Glomerular visceral epithelial cell (primary cell): Measurements from ENCODE around the gene TMEM144.
A peak's percentile ranks its signal among the peaks of the same experiment; 100 is the strongest.
"Not testable (repeated sequence)": the region's sequence is repeated elsewhere in the genome, so short reads cannot be mapped to it uniquely, and the experiment has no call there.

Experiments
- DNase-seq: peaks from one replicate; pipeline ENCODE4 v3.0.0-alpha.2; 2016; ENCODE audit errors: extremely low spot score

Gene TMEM144

DNA sequence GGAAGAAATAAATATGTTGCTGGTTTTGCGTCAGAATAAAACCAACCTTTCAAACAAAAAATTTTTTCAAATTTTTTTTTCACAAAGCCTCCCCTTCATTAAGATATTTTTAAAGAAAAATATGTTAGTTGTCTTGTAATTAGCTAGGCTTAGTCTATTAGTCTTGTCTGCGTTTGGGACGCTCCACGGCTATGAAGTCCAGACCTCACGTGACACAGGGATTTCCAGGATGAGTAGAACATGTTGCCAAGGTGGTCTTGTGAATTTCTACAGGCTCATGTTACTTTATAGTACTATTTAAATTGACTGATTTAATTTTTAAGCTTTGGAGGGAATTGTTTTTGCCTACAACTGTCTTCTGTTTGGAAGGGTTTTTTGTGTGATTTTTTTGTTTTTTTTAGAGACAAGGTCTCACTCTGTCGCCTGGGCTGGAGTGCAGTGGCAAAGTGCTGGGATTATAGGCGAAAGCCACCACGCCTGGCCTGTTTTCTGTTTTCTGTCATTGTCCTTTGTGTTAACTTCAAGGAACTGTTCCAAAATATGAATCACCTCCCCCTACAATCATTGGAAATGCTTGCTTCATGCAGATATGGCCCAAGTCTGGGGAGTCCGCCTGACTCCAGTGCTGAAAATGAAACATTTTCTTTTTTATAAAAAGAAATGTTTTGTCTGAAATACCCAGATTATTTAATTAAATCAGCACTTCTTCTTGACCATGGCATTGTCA lies 26.2 kb downstream of the TMEM144 start:
- DNase-seq: no peak

DNA sequence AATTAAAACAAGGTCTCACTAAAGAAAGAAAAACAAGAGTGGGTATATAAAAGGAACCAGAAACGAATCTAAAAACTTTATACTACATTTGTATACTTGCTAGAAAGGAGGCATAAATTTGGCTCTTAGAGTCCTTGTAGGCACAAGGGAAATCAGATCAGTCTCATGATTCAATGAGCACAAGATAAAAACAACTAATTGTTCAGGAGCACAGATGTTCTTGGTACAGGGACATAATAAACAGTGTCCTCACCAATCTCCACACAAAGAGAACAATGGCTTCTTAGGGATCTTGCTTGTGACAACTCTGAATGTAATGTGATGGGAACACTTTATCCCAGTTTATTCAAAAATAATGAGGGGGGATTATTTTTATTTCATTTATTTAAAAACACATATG lies 28.3 kb downstream of the TMEM144 start:
- no peak for DNase-seq

DNA sequence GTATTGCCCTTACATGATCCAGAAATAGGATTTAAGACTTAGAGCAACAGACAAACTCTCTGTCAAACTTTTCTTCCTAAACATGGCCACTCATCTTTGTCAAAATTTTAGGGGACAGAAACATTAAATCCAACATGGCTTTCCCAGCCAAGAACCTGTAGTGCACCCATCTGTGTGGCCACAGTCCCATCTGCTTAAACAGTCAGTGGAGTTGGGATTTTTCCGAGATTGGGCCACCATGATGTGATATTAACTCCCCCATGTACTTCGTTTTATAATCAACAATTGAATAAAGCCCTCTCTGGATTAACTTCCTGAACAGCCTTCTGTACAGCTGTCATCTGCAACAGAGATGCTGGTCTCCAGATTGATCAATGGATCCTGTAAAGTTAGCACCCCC lies 28.9 kb downstream of the TMEM144 start:
- no peak for DNase-seq

DNA sequence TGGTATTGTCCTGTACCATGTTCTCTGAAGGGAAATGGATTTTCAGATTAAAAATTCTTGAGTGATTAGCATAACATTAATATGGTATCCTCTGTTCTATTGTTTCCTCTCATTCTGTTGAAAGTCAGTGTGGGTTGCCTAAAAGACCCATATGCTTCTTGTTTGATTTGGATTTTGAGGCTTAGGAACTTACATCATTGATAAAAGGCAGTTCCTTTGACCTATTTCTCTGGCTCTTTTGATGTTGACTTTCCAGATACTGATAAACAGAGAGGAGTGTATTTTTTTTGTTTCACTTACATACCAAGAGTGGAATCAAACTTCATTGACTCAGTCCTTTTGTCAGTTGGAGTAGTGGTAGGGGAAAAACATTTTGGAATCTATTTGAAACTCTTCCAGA lies 32.8 kb downstream of the TMEM144 start:
- DNase-seq: no peak

DNA sequence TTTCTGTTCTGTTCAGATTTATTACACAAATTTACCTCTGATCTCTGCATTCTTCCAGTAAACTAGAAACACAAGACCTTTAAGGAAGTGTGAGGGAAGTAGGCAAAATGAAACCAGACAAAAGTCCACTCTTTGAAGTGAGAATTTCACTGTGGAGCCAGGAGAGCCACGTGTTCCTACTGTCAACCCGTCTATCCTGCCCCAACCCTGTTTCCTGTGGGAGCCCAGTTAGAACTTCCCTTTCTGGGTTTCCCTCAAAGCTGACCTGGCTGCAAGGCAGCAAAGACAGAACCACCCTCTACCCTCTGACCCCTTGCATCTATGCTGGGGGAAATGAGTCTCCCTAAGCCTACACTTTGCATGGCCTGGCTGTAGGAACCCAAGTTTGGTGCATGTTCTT lies 40.0 kb downstream of the TMEM144 start:
- no peak for DNase-seq

DNA sequence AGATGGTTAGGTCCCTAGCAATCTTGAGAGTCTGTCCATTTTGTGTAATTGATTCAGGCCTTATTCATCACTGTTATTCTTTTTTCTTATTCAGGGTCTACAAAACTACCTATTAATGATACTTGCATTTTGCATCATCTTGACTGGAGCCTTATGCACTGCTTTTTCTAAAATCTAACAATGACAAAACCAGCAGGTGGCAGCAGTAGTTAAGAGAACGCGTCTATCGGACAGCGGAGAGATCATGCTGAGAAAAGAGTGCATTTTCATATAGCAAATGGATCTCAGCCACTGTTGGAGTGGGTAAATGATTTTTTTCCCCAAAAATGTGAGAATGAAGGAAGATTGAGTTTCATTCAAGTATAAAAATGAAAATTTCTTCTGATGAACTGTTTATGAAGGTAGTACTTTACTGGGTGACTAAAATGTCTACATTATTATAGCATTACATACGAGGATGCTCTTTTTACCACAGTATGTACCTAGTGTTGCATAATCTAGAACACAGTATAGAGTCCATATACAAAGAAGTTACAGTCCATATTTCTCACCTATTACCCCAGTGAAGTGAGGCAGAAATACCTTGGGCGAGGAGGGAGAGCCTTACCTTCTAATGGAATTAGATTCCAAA lies 43.2 kb downstream of the TMEM144 start:
- DNase-seq: peak; percentile 55

DNA sequence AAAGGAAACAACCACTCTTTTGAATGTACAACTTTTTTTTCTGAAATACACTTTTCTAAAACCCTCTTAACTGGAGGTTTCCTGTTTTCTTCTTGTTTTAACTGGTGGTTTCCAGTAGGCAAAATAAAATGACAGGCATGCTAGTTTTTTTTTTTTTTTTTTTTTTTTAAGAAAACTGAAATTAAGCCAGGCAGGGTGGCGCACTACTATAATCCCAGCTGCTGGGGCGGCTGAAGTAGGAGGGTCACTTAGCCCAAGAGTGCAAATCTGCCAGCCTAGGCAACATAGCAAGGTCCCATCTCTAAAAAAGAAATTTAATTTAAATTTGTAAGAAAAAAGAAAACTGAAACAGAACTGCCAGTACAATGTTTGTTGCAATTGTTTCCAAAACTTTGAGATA lies 44.0 kb downstream of the TMEM144 start:
- no peak for DNase-seq

DNA sequence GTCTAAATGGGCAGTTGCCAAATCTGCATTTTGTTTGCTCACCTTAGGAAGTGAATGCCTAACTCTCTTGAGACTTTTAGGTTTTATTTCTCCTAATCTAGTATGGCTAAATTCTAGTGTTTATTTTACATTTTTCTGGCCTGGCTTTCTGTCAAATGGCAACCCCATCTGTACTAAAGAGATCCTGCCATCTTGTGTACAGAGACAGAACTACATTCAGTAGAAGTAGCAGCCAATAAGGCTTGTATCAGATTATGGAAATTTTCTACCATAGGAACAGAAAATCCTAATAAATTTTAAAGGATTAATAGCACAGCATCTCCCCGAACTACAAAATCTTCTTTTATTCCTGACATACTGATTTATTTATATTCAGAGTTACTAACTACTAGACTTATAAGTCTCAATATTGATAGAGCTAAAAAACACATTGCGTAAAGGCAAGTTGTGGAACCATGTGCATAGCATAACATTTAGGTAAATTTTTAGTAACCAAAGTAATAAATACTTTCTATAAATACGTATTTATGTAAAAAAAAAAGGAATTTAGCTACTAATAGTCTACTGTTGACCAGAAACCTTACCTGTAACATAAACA lies 45.5 kb downstream of the TMEM144 start:
- DNase-seq: peak; percentile 41

DNA sequence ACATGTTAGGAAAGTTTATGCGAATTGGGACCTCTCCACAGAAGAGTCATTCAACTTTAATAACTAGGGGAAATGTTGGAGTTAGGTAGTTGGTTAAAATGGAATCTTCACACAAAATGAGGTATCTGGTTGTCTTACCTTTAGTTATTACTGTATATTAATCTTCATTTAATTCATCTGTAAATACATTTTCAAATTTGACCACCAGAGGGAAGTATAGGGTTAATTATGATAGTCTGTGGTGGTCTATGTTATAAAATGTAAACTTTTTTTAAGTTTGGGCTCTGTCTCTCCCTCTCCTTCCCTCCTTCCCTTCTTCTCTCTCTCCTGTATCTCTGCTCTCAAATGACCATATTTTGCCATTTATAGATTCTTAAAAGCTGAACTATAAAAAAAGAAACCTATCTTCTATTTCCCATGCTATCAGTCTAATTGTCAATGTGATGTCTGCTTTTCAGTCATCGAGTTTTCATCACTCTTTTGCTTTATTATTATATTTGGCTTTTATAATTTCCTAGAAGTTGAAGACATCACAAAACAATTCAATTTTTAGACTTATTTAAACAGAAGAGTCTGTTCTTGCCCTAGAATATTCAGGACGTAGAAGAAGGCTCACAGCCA lies 49.8 kb downstream of the TMEM144 start:
- DNase-seq: peak; percentile 39

DNA sequence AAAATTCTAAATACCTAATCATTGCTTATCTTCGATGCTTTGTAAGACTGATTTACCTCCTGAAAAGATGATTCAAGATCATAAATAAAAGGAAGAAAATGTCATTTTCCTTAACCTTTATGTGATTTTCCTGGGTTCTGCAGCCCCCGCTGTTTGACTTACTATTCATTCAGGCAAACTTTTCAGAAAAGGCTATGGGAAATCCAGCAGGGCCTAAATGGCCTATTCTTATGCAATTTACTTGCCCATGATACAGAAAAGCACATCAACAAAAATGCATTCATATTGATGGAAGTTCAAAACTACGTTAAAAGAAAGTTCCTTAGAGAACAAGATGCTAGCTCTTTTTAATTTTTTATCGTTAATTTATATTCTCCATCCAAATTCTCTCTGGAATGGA lies 51.2 kb downstream of the TMEM144 start:
- DNase-seq: no peak

DNA sequence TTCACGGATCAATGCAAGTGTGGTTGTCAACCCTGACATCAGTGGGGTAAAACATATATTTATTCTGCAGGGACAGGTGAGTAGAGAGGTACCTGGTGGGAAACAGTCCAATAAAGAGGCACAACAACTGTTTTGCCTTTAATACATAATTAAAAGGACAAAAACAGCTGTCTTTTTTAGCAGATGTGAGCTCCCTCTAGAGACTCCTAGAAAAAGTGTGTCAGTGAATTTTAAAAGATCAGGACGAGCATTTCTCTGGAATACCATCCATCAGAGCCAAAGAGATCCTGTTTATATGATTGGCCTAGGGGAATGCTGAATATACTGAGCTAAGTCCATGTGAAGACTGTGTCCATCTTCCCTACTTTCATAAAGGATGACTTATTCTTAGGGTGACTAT lies 58.3 kb downstream of the TMEM144 start:
- no peak for DNase-seq

DNA sequence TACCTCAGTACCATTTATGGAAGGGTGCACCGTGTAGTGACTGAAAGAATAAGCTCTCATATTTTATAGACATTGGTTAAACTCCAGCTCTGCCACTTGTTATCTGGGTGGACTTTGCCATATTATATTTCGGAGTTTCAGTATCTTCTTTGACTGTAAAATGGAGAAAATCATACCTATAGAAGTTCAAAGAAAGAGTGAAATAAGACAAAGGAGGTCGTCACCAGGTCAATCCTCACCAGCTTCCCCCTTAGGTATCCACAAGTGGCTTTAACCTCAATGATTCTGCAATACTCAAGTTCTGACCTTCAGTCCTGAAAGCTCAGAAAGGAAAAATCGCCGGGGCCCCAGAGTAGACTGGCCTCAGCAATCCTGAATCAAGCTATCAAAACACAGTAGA lies 64.3 kb downstream of the TMEM144 start:
- no peak for DNase-seq

DNA sequence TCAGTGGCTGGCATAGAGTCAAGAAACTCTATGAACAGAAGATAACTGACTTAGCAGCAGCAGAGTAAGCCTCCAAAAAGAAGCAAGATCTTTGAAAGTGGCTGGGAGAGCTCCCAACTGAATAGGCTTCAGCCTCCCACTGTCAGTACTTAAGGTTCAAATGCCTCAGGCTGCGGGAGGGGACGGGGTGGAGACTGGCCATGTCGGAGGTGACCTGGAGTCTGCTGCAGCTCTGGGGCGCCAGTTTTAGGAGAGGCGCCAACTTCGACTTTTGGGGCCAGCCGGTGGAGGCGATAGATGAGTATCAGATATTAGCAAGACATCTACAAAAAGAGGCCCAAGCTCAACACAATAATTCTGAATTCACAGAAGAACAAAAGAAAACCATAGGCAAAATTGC lies 67.3 kb downstream of the TMEM144 start:
- no peak for DNase-seq

DNA sequence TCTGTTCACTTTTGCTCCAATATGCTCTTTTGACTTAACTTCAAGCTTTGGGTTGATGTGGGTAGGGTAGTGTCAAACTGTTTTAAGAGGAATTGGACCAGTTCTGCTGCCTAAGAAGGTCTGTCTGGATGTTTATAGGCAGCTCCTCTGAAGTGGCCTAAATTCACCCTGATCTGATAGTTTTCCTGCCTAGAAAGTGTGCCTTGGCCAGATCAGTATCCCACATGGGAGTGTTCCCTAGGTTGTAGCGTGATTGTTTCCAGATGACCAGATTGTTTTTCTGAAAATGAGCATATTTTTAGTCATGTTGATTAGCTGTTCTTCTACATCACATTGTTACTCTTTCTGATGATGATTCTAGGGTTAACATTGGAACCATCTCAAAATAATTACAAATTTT lies 68.8 kb downstream of the TMEM144 start:
- not testable (repeated sequence) for DNase-seq

DNA sequence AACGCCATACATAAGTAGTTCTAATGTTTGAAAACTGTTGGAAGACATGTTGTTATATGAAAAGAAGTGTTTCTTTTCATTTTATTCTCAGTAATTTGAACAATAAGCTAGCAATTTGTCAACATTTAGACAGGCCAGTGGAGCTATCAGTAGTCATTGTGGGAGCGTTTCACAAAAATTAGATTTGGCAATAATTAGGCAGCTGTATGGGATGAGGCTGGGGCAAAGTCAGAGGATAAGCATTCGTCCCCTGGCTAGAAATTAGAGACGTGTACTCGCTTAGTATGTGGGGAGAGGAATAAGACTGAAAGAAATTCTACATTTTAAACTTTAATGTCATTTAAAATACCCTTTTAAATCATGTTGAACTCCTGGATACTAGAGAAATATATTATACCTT lies 70.6 kb downstream of the TMEM144 start:
- no peak for DNase-seq

DNA sequence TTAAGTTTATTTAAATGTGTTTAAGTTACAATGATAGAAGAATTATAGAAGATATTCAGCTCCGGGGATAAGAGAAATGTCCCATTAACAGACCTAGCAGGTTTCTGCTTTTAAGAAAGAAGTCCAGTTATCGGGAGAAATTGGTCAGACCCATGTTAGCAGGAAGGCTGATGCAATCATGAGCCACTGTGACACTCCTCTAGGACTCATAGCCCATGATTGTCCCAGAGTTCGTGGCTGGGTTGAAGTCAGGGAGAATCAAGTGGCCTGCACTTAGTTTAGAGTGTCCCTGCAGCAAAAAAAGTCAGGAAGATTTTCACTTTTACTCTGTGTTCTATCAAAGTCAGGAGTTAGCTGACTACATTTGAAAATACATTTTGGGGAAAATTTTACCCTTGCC lies 72.0 kb downstream of the TMEM144 start:
- DNase-seq: no peak

DNA sequence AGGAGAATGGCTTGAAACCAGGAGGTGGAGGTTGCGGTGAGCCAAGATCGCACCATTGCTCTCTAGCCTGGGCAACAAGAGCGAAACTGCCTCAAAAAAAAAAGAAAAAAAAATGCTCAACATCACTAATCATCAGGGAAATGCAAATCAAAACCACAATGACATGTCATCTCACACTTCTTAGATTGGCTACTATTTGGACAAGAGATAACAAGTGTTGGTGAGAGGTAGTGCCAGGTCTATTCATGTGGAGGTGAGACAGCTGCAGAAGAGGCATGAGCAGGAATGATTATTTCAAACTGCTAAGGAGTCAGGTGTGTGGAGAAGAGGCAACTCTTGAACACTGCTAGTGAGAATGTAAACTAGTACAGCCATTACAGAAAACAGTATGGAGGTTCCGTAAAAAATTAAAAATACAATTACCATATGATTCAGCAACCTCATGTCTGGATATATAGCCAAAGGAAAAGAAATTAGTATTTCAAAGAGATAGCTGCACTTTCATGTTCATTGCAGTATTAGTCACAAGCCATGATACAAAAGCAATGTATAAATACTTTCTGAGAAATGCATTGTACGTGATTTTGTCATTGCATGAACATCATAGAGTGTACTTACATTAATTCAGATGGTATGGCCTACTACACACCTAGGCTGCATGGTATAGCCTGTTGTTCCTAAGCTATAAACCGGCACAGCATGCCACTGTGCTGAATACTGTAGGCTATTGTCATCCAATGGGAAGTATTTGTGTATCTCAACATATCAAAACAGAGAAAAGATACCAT lies 75.3 kb downstream of the TMEM144 start:
- DNase-seq: no peak

DNA sequence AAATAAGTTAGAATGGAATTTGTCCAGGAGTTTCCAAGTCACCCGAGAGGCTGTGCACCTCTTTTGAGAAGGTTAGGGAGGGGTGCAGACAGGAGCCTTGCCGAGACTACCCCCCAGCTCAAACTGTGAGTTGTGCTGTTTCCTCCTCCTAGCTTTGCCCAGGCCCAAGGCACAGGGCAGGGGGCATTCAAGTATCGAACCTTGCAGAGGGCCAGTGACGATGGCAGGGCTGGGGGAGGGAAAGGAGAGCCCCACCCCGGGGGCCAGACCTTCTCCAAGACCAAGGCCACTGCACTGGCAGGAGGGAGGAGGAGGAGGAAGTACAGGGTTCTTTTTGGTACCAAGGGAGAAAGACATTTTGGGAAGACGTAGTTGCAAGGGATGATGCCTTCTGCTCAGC lies 80.6 kb downstream of the TMEM144 start:
- DNase-seq: no peak

DNA sequence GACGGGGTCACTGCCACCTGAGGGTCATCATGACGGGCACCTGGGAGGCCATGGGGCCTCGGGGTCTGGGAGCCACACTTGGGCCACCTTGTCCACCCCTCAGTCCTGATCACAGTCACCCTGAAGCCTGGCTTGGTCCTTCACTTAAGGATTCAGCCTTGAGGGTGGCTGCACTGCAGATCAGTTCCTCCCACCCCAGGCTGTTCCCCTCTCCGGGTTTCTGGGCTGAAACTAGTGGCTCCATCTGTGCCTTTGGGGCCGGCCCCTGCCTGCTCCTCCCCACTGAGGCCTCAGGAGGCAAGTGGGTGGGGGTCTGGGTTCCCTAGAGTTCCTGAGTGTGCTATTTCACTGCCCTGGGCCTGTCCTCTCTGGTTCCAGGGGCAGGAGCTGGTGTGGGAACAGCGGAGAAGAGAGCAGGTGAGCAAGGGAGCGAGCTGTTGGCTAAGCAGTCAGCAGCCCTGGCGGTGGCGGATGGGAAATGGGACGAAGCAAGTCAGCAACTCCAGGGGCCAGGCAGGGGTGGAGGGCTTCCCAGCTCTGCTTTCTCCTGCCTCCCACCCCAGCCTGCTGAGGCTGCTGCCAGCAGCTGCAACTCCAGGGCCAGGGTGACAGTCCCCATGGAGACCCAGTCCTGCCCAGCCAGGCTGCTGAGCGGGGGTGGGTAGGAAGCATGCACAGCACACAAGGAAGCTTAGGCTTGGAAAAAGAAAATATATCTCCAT lies 81.2 kb downstream of the TMEM144 start:
- DNase-seq: no peak

DNA sequence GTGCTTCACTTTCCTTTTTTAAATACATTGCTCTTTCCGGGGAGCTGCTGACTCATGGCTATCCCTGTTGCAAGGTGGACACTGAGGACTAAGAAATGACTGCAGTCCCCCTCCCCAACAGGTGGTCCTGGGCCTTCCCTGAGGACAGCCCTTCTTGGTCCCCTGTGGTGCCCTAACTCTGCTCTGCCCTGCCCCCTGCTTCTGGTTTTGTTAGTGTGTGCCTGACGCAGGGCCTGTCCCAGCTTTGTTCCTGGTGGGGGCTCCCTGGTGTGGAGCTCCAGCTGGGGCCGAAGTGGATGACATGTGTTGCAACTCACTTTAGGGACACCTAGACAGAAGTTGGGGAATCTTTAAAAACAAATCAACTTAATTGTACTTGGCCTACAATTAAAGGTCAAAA lies 81.9 kb downstream of the TMEM144 start:
- no peak for DNase-seq

DNA sequence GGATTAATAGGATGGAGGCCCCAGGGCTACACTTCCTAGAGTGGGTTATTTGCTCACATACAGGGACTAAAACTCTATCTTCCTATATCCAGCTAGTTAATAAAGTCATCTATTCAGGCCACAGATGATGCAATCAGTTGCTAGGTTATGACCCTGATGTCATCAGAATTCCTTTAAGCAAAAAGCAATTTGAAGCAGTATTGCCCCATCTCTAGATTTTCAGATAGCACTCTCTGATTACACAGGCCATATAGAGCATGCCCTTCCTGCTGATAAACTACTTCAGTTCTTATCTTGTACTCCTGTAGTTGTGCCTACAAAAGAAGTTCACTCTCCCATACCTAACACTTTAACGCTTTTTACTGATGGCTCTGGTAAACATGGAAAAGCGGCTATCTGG lies 84.8 kb downstream of the TMEM144 start:
- DNase-seq: no peak

DNA sequence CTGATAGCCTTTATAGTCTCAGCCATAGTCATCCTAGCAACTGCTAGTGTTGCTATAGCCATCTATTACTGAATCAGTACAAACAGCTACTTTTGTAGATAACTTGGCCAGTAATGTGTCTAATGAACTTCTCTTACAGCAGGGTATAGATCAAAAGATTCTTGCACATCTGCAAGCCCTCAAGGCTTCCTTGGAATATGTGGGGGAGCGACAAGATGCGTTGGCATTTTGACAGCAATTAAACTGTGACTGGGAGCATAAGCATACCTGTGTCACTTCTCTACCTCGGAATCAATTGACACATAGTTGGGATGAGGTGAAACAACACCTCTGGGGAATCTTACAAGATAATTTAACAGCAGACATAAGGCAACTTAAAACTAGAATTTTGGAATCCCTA lies 87.6 kb downstream of the TMEM144 start:
- no peak for DNase-seq
